ENCODE results near the gene ZMYND11. TPM values are rescaled to one million over a fixed set of nuclear protein-coding genes. Genes with fewer than 3 reads are reported as not detected.

The ZMYND11 gene
- total RNA-seq, 1 experiment from 2014 or later = 101 TPM

DNA sequence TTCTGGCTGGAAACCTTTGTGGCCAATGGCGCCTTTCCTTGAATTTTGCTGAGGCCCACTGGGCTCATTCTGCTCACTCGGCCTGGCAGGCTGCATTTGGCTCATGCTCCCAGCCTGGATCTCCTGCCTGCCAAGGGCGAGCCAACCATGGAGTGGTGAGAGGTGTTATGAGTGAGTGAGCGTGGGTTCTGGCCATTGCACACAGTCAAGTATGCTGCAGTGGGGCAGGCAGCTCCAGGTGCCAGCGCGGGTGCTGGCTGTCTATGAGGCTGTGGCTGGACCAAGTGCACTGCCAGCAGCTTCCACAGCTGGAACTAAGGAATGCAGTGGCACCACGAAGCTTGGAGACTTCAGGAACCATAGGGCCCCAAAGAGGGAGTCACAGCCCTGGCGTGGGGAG is 43.9 kb upstream of the ZMYND11 start:
- Histone ChIP-seq H3K27me3 (replicated peaks; ENCODE audit: control insufficient read depth, insufficient read depth, low read length) (no peaks in the 10 kb centered on the region), H3K36me3 (ENCODE audit: control insufficient read depth, insufficient read depth, low read length) (no peaks in the 10 kb centered on the region), H3K4me3 (ENCODE audit: low read depth, low read length) (no peak overlapping the region), H3K4me1 (peaks cover 10% of the 10 kb centered on the region), H3K9me3 (peaks cover 29% of the 10 kb centered on the region)
- intact Hi-C loops (cut with micrococcal nuclease; ENCODE audit: unreplicated experiment) = no loop called here
- Mint-ChIP-seq H3K27me3 (ENCODE audit: insufficient read depth, unreplicated experiment) (no peaks in the 10 kb centered on the region), H3K9me3 (ENCODE audit: unreplicated experiment) (peaks cover 28% of the 10 kb centered on the region), H3K4me3 (ENCODE audit: unreplicated experiment) (no peak overlapping the region), H3K36me3 (ENCODE audit: insufficient read depth, unreplicated experiment) (peaks cover 5% of the 10 kb centered on the region), H3K4me1 (ENCODE audit: low read depth, unreplicated experiment) (peaks cover 12% of the 10 kb centered on the region), H3K27ac (ENCODE audit: unreplicated experiment) (no peak overlapping the region)
- BruUV-seq (replicated peaks) = no TSS peak
- no peak for TF ChIP-seq CTCF (IDR thresholded peaks at IDR 0.05; ENCODE audit: insufficient read depth in 1 of 2, low read depth in 1 of 2, low read length in 1 of 2, severe bottlenecking in 1 of 2, unreplicated experiment in 1 of 2)
- ChIA-PET CTCF (no interaction called here), POLR2A (no interaction called here)
- no peak for DNase-seq

DNA sequence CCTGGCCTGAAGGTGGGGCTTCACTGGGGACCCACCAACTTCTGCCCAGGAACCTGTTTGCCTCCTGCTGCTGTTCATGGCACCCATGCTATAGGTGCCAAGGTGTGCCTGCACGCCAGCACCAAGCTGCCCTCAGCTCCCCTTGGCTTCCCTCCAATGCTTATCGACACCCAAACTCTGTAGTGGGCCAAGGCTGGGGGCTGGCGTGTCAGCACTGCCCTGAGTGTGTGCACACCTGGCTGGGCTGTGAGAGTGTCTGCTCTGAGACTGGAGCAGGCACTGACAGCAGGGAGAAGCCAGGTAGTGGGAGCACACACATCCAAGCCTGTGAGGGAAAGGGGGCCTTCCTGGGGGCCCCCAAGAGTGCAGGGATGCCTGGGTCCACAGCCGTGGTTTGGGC is 43.1 kb upstream of the ZMYND11 start:
- Mint-ChIP-seq H3K4me1 (ENCODE audit: low read depth, unreplicated experiment) (peaks cover 12% of the 10 kb centered on the region), H3K9me3 (ENCODE audit: unreplicated experiment) (peaks cover 34% of the 10 kb centered on the region), H3K27me3 (ENCODE audit: insufficient read depth, unreplicated experiment) (no peaks in the 10 kb centered on the region), H3K4me3 (ENCODE audit: unreplicated experiment) (no peak overlapping the region), H3K27ac (ENCODE audit: unreplicated experiment) (no peak overlapping the region), H3K36me3 (ENCODE audit: insufficient read depth, unreplicated experiment) (peaks cover 5% of the 10 kb centered on the region)
- CTCF ChIA-PET = no interaction called here
- Histone ChIP-seq H3K36me3 (ENCODE audit: control insufficient read depth, insufficient read depth, low read length) (no peaks in the 10 kb centered on the region), H3K4me1 (peaks cover 10% of the 10 kb centered on the region), H3K9me3 (peaks cover 38% of the 10 kb centered on the region), H3K4me3 (ENCODE audit: low read depth, low read length) (no peak overlapping the region), H3K27me3 (replicated peaks; ENCODE audit: control insufficient read depth, insufficient read depth, low read length) (no peaks in the 10 kb centered on the region)
- BruUV-seq (replicated peaks) = no TSS peak
- POLR2A ChIA-PET = no interaction called here
- intact Hi-C loops (cut with micrococcal nuclease; ENCODE audit: unreplicated experiment) = no loop called here
- DNase-seq = no peak
- TF ChIP-seq CTCF (IDR thresholded peaks at IDR 0.05; ENCODE audit: insufficient read depth in 1 of 2, low read depth in 1 of 2, low read length in 1 of 2, severe bottlenecking in 1 of 2, unreplicated experiment in 1 of 2) = no peak

- TF ChIP-seq CTCF (IDR thresholded peaks at IDR 0.05; ENCODE audit: insufficient read depth in 1 of 2, low read depth in 1 of 2, low read length in 1 of 2, severe bottlenecking in 1 of 2, unreplicated experiment in 1 of 2) = no peak
- intact Hi-C loops (cut with micrococcal nuclease; ENCODE audit: unreplicated experiment) = no loop called here
- ChIA-PET CTCF (no interaction called here), POLR2A (no interaction called here)
- Histone ChIP-seq H3K36me3 (ENCODE audit: control insufficient read depth, insufficient read depth, low read length) (no peaks in the 10 kb centered on the region), H3K27me3 (replicated peaks; ENCODE audit: control insufficient read depth, insufficient read depth, low read length) (no peaks in the 10 kb centered on the region), H3K9me3 (peaks cover 39% of the 10 kb centered on the region), H3K4me3 (ENCODE audit: low read depth, low read length) (no peak overlapping the region), H3K4me1 (peaks cover 10% of the 10 kb centered on the region)
- Mint-ChIP-seq H3K4me3 (ENCODE audit: unreplicated experiment) (no peak overlapping the region), H3K4me1 (ENCODE audit: low read depth, unreplicated experiment) (peaks cover 12% of the 10 kb centered on the region), H3K27me3 (ENCODE audit: insufficient read depth, unreplicated experiment) (no peaks in the 10 kb centered on the region), H3K36me3 (ENCODE audit: insufficient read depth, unreplicated experiment) (peaks cover 5% of the 10 kb centered on the region), H3K9me3 (ENCODE audit: unreplicated experiment) (peaks cover 41% of the 10 kb centered on the region), H3K27ac (ENCODE audit: unreplicated experiment) (no peak overlapping the region)
- DNase-seq = no peak
- no TSS peak for BruUV-seq (replicated peaks)
Measured at GRCh38 chr10:92846-93245, 42.4 kb upstream of the ZMYND11 start.
